MM.1S (cell line): ENCODE results near the gene BRD1.

Experiments
- CTCF ChIP-seq: fragments of 300-600 bp; sonication (generic); IDR thresholded peaks from 2 replicates; pipeline ENCODE4 v1.5.1; 2016; ENCODE audit warnings: antibody characterized with exemption, low read length, mixed read lengths
- EZH2 ChIP-seq: fragments of 300-600 bp; sonication (generic); optimal IDR thresholded peaks from 2 replicates; pipeline ENCODE3; 2017; ENCODE audit warnings: low read depth, mild to moderate bottlenecking, antibody characterized with exemption, low read length, mixed read lengths
- EZH2phosphoT487 ChIP-seq: fragments of 300-600 bp; sonication (generic); IDR thresholded peaks from 2 replicates; pipeline ENCODE4 v1.6.1; 2018; ENCODE audit warnings: antibody characterized with exemption, low read length

GRCh38 chr22:49734882-49735281, 92.8 kb downstream of the BRD1 start:
- TF ChIP-seq CTCF (no peak), EZH2 (no peak), EZH2phosphoT487 (no peak)
